C1 segment of cervical spinal cord (tissue), 14 donors: ENCODE data around the gene KIAA1549.
"Not testable (repeated sequence)": the region's sequence is repeated elsewhere in the genome, so short reads cannot be mapped to it uniquely, and the experiment has no call there.

Experiments used
- DNase-seq, 14 donors: peaks; one replicate each; lab custom pipeline; 2025; lab: John Stamatoyannopoulos, UW

The KIAA1549 gene

GRCh38 chr7:138814816-138815332, 166.3 kb downstream of the KIAA1549 start:
- DNase-seq: no peak

- DNase-seq: no peak
Measured at GRCh38 chr7:138813945-138814344, 167.2 kb downstream of the KIAA1549 start.

GRCh38 chr7:138811327-138811726, 169.9 kb downstream of the KIAA1549 start:
- DNase-seq: not testable (repeated sequence)

GRCh38 chr7:138809346-138809745, 171.8 kb downstream of the KIAA1549 start:
- DNase-seq: no peak

GRCh38 chr7:138804618-138805017, 176.6 kb downstream of the KIAA1549 start:
- DNase-seq: no peak

- no peak for DNase-seq
Measured at GRCh38 chr7:138802706-138803105, 178.5 kb downstream of the KIAA1549 start.

- peak in 1 of 14 donors; percentile 7 for DNase-seq
Measured at GRCh38 chr7:138801256-138801655, 179.9 kb downstream of the KIAA1549 start.

- no peak for DNase-seq
Measured at GRCh38 chr7:138799336-138800000, 181.7 kb downstream of the KIAA1549 start.

GRCh38 chr7:138798836-138799235, 182.4 kb downstream of the KIAA1549 start:
- no peak for DNase-seq

GRCh38 chr7:138797715-138798320, 183.4 kb downstream of the KIAA1549 start, which contains the start of the genes ATP6V0A4 and TMEM213:
Gene ATP6V0A4, minus strand, starts transcription at chr7:138798196. Its CDS starts 26,949 bp downstream, at chr7:138771247.
Gene TMEM213, plus strand, starts transcription at chr7:138797994. Its CDS starts 111 bp downstream, at chr7:138798105.
- no peak for DNase-seq

- DNase-seq: not testable (repeated sequence)
Measured at GRCh38 chr7:138797046-138797445, 184.1 kb downstream of the KIAA1549 start.

GRCh38 chr7:138796038-138796615, 185.1 kb downstream of the KIAA1549 start:
- DNase-seq: no peak

- DNase-seq: no peak
Measured at GRCh38 chr7:138785587-138786437, 195.4 kb downstream of the KIAA1549 start.

- DNase-seq: no peak
Measured at GRCh38 chr7:138784692-138785091, 196.5 kb downstream of the KIAA1549 start.
